HG02642 (cell line): ENCODE data around the gene GUCY2D.
"Not testable (repeated sequence)": the region's sequence is repeated elsewhere in the genome, so short reads cannot be mapped to it uniquely, and the experiment has no call there.

Experiments used
- ATAC-seq: cut with Tn5 transposase; IDR thresholded peaks from one replicate; pipeline ENCODE4 v1.9.1; 2021; ENCODE audit warnings: mild to moderate bottlenecking; ENCODE audit not compliant: unreplicated experiment, poor library complexity

Gene GUCY2D

DNA sequence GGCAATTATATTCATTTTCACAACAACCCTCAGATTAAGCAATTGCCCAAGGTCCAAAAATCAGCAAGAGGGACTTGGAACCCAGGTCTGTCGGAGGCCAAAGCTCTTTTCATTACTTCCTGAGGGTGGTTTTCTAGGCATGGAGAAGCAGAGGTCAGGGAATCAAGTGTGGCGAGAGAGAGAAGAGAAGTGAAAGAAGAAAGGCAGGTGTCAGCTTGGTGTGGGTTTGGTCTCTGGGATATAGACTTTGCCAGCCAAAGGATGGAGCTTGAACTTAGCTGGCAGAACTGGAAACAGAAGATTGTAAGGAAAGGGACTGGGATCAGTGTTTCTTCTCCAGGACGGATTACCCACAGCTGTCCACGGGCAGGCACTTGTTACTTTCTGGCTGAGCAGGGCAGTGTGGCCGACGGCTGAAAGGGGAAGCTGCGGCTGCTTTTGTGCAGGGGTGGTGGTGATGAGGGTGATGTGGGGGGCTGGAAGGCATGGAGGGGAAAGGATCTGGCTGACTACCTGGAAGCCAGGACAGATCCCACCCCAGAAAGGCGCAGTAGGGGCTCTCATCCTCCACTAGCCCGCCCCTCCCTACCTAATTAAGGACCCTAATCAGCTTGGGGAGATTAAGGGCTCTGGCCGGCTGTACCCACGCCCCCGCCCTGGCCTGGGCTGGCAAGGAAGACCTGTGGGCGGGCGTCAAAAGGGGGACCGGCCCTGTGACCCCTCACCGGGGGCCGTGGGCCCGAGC lies at the start of gene GUCY2D:
TSS of gene GUCY2D (plus strand) at position 640 of the 745 bp plus-strand sequence. CDS start 433 bp downstream, outside the sequence.
- ATAC-seq: no peak

- not testable (repeated sequence) for ATAC-seq
Observed at GRCh38 chr17:7953266-7953665, 49.1 kb upstream of the GUCY2D start.

GRCh38 chr17:7955414-7956227 lies 46.8 kb upstream of the GUCY2D start:
- ATAC-seq: no peak

GRCh38 chr17:7956228-7956965 lies 46.0 kb upstream of the GUCY2D start:
- ATAC-seq: no peak

DNA sequence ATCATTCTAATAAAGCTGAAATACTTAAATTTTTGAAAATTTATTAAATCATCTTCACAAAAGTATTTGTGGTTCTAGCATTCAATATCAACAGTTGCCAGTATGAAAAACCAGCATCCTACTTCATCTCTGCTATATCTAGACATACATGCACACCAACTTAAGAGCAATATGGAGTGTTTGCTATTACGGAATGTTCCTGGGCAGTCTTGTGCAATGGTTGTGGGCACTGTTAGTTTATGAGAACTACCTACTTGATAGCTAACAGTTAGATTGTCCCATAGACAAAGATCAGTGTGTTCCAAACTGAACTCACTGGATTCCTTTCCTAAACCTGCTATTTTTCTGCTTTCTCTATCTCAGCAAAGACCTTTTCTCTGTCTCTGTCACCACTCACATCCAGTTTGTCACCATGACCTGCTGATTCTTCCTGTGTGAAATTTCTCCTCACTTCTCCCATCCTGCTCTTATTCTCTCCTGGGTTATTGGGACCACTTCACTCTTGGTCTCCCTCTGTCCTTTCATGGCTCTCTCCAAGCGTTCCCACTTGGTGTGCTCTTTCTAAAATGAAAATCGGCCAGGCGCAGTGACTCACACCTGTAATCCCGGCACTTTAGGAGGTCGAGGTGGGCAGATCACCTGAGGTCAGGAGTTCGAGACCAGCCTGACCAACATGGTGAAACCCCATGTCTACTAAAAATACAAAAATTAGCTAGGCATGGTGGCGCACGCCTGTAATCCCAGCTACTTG lies 42.7 kb upstream of the GUCY2D start:
- ATAC-seq: no peak

DNA sequence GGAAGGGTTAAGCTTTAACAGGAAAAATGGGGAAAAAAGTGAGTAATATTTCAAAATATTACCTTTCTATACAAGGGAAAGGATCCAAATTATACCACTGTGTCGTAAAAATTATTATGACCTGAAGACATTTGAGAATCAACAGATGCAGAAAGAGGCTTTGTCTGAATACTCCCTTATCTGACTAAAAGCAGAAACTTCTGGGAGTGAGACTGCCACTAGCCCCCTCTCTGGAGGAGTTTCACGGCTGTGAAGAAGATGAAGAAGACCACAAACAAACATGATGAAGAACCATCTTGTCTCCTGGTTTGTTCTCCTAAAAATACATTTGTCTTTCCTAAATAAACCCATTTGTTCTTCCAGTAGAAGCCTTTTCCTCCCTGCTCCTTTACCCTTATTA lies 41.0 kb upstream of the GUCY2D start:
- no peak for ATAC-seq

- no peak for ATAC-seq
Observed at GRCh38 chr17:7967751-7968150, 34.7 kb upstream of the GUCY2D start.

GRCh38 chr17:7969433-7969832 lies 33.0 kb upstream of the GUCY2D start:
- ATAC-seq: no peak

- ATAC-seq: no peak
Observed at GRCh38 chr17:7971651-7972050, 30.8 kb upstream of the GUCY2D start.

- no peak for ATAC-seq
Observed at GRCh38 chr17:7972131-7972785, 30.2 kb upstream of the GUCY2D start.

DNA sequence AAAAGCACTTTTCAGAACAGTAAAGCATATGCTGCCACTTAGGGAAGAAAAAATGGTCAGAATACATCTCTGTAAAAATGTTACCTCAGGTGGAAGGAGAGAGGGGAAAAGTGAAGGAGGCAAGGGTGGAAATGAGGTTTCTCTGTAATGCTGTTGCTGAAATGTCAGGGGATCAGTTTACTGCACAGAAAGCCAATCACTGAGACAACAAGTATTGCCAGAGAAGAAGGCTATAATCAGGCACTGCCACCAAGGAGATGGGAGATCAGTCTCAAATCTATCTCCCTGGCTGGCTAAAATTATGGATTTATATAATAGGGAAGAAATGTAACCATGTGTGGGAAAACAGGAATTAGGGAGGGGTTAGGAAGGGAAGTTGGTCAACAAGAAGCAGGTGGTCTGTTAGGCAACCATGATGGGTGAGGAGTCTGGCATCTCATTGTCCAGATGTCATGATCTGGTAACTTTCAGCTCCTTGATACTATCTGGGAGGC lies 27.7 kb upstream of the GUCY2D start:
- no peak for ATAC-seq

GRCh38 chr17:7977039-7977438 lies 25.4 kb upstream of the GUCY2D start:
- no peak for ATAC-seq

GRCh38 chr17:7977805-7978204 lies 24.6 kb upstream of the GUCY2D start:
- ATAC-seq: no peak

GRCh38 chr17:7982173-7982572 lies 20.2 kb upstream of the GUCY2D start:
- ATAC-seq: no peak

DNA sequence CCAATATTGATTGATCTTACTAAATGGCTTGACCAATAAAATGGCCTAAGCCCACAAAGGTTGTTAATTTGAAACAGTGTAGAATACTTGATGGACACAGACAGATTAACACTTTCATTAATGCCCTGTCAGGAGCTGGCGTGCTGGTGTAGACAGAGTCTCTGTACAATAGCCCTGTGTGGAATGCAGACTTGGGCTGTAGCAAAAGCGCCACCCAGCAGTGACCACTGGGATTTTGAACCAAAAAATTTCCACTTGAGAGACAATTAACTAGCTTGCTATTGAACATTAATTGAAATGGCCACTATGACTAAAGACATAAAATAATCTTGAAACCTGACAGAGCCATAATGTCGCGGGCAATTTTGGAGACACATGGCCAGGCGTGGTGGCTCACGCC lies 19.7 kb upstream of the GUCY2D start:
- ATAC-seq: no peak

DNA sequence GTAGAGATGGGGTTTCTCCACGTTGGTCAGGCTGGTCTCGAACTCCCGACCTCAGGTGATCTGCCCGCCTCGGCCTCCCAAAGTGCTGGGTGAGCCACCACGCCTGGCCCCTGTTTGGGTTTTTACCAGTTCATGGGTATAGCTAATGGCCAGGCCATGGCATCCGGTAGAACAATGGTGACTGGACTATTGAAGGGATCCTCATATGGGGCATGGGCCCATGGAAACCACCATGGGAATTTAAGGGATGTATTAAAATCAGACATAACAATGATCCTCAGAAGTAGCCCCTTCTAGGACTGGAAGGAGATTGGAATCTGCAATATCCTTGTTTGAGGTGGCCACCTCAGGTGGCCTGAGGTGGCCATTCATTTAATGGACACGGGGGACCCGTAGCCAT lies 17.5 kb upstream of the GUCY2D start:
- ATAC-seq: no peak

GRCh38 chr17:7987112-7987893 lies 15.1 kb upstream of the GUCY2D start:
- ATAC-seq: no peak

DNA sequence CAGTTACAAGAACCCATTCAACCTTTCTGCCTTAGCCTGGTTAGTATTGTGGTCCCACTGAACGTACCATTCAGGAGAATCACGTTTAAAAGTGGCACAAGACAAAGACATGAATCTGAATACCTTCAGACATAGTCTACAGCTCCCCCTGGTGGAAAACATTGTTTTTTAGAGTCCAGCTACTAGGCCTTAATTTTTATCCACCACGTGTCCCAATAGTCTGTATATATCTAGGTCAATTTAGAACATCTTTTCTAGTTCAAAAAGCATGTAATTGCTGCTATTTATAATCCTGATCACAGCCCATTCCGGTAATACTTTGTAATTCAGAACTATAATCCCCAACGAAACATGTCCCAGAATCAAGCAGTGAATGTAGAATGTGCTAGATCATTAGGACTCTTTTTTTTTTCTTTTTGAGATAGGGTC lies 13.7 kb upstream of the GUCY2D start:
- ATAC-seq: no peak
